GM12864 (cell line): ENCODE data around the gene HSPA1B.
"Not testable (repeated sequence)": the region's sequence is repeated elsewhere in the genome, so short reads cannot be mapped to it uniquely, and the experiment has no call there.

Experiments
- DNase-seq: peaks from one replicate; pipeline ENCODE4 v3.0.0-alpha.2; 2011; ENCODE audit warnings: low read depth
- H3K4me3 ChIP-seq: 2 replicates; pipeline ENCODE4 v1.5.1; 2011; ENCODE audit warnings: mild to moderate bottlenecking, low read depth, low read length, control low read depth
- TF ChIP-seq, protein P1 (sequence below): IDR thresholded peaks from 2 replicates; pipeline ENCODE4 v1.5.1; 2011; ENCODE audit warnings: low read depth, mild to moderate bottlenecking, moderate library complexity, low read length, control low read depth, inconsistent platforms; ENCODE audit errors: missing control alignments

The HSPA1B gene

DNA sequence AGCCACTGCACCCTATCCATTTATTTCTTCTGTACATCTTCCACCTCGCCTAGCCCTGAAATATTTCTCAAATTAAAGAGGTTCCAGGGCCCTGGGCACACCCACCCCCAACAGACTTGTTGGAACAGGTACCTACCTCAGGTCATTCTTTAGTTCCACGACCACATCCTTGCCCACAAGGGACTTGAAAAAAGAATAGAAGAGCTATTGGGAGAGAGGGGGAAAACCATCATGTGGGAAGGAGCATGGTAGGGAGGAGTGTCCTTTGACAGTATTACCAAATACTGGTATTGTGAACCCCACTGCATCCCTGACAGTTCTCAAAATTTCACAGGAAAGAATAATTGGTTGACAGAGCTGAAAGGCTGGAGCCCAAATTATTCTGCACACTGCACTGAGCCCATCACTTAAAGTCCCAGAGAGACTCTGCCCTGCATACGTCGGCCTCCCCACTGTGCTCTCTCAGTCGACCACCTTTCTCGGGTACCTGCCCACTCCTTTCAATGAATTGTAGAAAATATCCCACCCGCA is 21.5 kb upstream of the HSPA1B start:
- DNase-seq = no peak
- H3K4me3 ChIP-seq = peak overlapping the region; percentile 61
- TF ChIP-seq, protein P1, sequence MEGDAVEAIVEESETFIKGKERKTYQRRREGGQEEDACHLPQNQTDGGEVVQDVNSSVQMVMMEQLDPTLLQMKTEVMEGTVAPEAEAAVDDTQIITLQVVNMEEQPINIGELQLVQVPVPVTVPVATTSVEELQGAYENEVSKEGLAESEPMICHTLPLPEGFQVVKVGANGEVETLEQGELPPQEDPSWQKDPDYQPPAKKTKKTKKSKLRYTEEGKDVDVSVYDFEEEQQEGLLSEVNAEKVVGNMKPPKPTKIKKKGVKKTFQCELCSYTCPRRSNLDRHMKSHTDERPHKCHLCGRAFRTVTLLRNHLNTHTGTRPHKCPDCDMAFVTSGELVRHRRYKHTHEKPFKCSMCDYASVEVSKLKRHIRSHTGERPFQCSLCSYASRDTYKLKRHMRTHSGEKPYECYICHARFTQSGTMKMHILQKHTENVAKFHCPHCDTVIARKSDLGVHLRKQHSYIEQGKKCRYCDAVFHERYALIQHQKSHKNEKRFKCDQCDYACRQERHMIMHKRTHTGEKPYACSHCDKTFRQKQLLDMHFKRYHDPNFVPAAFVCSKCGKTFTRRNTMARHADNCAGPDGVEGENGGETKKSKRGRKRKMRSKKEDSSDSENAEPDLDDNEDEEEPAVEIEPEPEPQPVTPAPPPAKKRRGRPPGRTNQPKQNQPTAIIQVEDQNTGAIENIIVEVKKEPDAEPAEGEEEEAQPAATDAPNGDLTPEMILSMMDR = no peak

DNA sequence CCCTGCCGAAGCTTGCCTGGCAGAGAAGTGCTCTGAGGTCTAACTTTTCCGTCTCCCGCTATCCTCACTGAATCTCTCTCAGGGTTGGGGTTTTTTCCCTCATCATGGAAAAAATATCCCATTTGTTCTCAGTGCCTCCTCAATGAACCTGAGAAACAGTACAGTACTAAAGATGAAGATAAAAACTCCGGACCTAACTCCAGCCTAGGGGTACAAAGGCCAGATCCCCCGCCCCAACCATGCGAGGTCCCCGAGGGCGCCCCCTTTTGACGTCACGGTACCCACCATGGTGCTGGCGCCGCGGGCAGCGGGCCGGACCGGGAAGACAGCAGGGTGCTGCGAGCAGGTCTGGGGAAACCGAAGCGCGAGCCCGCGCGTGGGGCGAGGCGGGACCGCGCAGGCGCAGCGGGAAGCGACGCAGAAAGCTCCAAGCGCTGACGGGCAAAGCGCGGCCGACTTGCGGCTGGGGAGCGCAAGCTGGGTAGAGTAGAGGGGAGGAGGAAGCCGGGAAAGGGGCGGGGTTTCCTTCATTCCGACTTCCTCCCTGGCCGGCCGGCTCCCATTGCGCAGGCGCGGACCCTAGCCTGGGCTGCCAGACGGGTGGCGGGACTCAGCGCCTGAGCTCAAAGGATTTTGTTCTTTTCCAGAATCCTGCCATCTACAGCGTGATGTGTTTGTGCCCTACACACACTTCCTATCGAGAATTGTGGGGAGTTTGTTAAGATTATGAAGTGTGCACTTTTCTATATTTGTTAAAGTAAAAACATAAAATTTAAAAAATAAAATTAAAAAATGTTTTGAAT is 20.9 kb upstream of the HSPA1B start, which contains the start of gene LSM2:
TSS of gene LSM2 (minus strand) at position 497 of the 803 bp plus-strand sequence. CDS start at position 288, 209 bp downstream.
- peak within 1 kb of the TSS; percentile 61 for H3K4me3 ChIP-seq
- DNase-seq = peak; percentile 83
- TF ChIP-seq, protein P1 = no peak

DNA sequence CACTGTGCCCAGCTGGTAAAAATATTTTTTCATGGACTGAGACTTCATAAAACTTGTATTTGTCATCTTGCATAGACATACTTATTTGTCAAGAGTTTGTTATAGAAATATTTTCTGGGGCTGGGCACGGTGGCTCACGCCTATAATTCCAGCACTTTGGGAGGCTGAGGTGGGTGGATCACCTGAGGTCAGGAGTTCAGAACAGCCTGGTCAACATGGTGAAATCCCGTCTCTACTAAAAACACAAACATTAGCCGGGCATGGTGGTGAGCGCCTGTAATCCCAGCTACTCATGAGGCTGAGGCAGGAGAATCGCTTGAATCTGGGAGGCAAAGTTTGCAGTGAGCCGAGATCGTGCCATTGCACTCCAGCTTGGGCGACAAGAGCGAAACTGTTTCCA is 18.9 kb upstream of the HSPA1B start:
- H3K4me3 ChIP-seq, DNase-seq: not testable (repeated sequence)

DNA sequence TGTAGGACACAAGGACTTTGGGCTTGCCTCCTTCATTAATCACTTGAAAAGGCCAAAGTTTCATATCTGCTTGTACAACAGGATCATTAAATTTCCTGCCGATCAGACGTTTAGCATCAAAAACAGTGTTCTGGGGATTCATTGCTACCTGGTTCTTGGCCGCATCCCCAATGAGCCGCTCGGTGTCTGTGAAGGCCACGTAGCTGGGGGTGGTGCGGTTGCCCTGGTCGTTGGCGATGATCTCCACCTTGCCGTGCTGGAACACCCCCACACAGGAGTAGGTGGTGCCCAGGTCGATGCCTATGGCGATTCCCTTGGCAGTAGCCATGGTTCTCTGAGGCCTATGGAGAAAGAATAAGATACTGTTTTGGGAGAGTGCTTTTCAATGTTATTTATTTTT is 15.9 kb upstream of the HSPA1B start:
- TF ChIP-seq, protein P1 = no peak
- DNase-seq = no peak
- no peak overlapping the region for H3K4me3 ChIP-seq

DNA sequence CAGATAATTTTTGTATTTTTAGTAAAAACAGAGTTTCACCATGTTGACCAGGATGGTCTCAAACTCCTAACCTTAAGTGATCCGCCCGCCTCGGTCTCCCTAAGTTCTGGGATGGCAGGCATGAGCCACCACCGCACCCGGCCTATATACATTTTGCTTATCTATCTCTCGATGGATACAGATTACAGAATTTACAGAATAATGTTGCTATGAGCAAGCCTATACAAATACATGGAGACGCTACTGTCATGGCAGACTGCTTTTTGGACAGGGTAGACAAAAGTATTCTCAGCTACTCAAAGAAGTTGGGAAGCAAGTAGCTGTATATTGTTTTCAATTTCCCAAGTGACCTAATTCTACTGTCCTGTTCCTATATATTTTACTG is 14.1 kb upstream of the HSPA1B start:
- TF ChIP-seq, protein P1 = no peak
- no peak for DNase-seq
- H3K4me3 ChIP-seq = no peak overlapping the region; the same call in 1 of the 2 replicates

DNA sequence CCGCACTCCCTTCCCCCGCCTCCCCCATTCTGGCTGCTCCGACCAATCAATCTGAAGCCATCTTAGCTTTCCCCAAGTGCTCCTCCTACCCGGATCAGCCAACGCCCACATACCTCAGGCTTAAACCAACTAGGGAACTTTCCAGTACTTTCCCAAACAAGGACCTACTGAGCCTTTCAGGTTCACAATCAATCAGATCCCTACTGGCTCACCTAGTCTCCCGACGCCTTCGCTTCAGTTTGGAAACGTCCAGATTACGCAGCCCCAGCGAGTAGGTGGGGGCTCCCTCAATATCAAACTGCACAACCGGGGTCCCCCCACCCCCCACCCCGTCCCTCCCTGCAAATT is 12.9 kb upstream of the HSPA1B start:
- peak overlapping the region; percentile 72 for H3K4me3 ChIP-seq
- TF ChIP-seq, protein P1 = no peak
- no peak for DNase-seq

DNA sequence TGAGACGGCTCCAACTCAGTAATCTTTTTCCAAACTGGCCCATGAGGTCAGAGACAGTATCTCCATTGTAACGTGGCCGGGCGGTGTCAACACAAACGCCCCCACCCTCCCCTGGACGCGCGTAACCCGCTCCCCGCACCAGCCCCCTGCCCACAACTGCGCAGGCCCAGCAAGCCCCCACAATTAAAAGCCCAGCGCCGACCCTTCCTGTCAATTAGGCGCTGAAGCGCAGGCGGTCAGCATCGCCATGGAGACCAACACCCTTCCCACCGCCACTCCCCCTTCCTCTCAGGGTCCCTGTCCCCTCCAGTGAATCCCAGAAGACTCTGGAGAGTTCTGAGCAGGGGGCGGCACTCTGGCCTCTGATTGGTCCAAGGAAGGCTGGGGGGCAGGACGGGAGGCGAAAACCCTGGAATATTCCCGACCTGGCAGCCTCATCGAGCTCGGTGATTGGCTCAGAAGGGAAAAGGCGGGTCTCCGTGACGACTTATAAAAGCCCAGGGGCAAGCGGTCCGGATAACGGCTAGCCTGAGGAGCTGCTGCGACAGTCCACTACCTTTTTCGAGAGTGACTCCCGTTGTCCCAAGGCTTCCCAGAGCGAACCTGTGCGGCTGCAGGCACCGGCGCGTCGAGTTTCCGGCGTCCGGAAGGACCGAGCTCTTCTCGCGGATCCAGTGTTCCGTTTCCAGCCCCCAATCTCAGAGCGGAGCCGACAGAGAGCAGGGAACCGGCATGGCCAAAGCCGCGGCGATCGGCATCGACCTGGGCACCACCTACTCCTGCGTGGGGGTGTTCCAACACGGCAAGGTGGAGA is 12.3 kb upstream of the HSPA1B start, which contains the start of the genes HSPA1A and HSPA1L:
TSS of gene HSPA1A (plus strand) at position 519 of the 814 bp plus-strand sequence. CDS start at position 733, 214 bp downstream.
TSS of gene HSPA1L (minus strand) at position 259 of the 814 bp plus-strand sequence. CDS start 3,311 bp downstream, outside the sequence.
- TF ChIP-seq, protein P1 = no peak
- no peak for DNase-seq
- H3K4me3 ChIP-seq = peak within 1 kb of the TSS; percentile 72

DNA sequence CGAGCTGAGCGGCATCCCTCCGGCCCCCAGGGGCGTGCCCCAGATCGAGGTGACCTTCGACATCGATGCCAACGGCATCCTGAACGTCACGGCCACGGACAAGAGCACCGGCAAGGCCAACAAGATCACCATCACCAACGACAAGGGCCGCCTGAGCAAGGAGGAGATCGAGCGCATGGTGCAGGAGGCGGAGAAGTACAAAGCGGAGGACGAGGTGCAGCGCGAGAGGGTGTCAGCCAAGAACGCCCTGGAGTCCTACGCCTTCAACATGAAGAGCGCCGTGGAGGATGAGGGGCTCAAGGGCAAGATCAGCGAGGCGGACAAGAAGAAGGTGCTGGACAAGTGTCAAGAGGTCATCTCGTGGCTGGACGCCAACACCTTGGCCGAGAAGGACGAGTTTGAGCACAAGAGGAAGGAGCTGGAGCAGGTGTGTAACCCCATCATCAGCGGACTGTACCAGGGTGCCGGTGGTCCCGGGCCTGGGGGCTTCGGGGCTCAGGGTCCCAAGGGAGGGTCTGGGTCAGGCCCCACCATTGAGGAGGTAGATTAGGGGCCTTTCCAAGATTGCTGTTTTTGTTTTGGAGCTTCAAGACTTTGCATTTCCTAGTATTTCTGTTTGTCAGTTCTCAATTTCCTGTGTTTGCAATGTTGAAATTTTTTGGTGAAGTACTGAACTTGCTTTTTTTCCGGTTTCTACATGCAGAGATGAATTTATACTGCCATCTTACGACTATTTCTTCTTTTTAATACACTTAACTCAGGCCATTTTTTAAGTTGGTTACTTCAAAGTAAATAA is 10.2 kb upstream of the HSPA1B start:
- H3K4me3 ChIP-seq = 0 out of 2 replicates have a peak overlapping the region, but pooled peaks have one; percentile 6
- DNase-seq = not testable (repeated sequence)

DNA sequence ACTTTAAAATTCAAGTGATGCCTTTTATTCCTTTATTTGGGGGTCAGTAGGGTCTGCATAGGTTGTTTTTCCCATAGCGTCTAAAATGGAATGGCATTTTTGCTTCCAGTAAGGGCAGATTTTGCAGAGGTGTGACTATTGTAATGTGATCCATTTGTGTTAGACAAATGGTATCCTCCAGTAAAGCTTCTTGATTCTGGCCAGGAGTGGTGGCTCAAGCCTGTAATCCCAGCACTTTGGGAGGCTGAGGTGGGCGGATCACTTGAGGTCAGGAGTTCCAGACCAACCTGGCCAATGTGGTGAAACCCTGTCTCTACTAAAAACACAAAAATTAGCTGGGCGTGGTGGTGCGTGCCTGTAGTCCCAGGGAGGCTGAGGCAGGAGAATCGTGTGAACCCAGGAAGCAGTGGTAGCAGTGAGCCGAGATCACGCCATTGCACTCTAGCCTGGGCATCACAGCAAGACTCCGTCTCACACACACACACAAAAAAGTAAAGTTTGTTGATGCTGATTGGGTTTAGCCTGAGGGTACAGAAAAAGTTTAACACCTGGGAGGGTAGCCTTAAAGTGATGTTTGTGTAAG is 9.5 kb upstream of the HSPA1B start:
- H3K4me3 ChIP-seq = not testable (repeated sequence)

More for the DNA sequence above, 9.5 kb upstream of the HSPA1B start:
- DNase-seq = not testable (repeated sequence)
